CD4-positive, alpha-beta T cell treated with Interleukin-17A for 4 hours (primary cell): ENCODE data around the gene UCMA.
"Not testable (repeated sequence)": the region's sequence is repeated elsewhere in the genome, so short reads cannot be mapped to it uniquely, and the experiment has no call there.

ENCODE experiments used
- DNase-seq: peaks from one replicate; pipeline ENCODE4 v3.0.0-alpha.2; 2020; ENCODE audit warnings: mixed read lengths

The UCMA gene, protein sequence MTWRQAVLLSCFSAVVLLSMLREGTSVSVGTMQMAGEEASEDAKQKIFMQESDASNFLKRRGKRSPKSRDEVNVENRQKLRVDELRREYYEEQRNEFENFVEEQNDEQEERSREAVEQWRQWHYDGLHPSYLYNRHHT

GRCh38 chr10:13234172-13234571 lies at the start of gene UCMA:
UCMA (minus strand) TSS chr10:13234374; CDS start chr10:13234258, 116 bp downstream.
- DNase-seq = no peak

- not testable (repeated sequence) for DNase-seq
These were observed 48.2 kb upstream of the UCMA start for GRCh38 chr10:13282348-13282747.

- DNase-seq = no peak
These were observed 42.7 kb upstream of the UCMA start for GRCh38 chr10:13276749-13277365.

GRCh38 chr10:13276146-13276545 lies 42.0 kb upstream of the UCMA start:
- DNase-seq = not testable (repeated sequence)

- DNase-seq = no peak
These were observed 38.0 kb upstream of the UCMA start for GRCh38 chr10:13272164-13272571.

- peak; percentile 69 for DNase-seq
These were observed 37.5 kb upstream of the UCMA start for GRCh38 chr10:13271552-13272163.

GRCh38 chr10:13270877-13271551 lies 36.8 kb upstream of the UCMA start:
- no peak for DNase-seq

DNA sequence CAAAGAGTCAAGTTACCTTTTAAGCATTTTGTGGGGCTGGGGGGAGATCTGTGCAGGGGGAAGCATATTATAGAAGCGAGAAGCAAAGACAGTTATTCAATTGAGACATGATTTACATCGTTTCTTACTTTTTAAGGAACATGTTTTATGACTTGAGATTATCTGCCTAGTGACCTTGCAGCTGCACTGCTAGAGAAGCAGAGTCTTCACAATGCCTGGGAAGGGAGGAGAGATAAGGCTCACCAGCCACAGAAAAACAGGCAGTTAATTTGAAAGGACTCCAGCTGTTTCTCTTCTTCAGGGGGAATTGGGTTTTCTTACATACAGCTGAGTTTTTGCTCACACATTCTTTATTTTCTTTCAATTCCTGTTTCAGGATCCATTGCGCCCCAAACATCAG lies 34.7 kb upstream of the UCMA start:
- DNase-seq = no peak

- no peak for DNase-seq
These were observed 34.1 kb upstream of the UCMA start for GRCh38 chr10:13268310-13268709.

DNA sequence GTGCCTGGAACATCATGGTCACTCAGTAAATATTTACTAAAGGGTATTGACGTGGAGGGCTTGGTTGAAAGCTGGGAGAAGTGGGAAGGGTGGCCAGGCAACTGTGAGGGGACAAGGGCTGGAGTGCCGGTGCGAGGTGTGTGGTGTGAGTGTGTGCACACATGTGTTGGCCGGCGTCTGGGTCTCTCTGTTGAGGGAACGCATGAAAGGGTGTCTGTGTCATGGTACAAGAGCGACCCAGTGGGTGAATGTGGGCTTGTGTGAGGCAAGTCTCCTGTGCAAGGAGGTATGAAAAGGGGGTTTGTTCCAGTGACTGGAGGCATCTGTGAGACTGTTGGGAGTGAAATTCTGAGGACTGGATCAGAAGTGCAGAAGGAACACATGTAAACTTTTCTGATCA lies 29.4 kb upstream of the UCMA start:
- no peak for DNase-seq

GRCh38 chr10:13262433-13262832 lies 28.3 kb upstream of the UCMA start:
- DNase-seq = no peak

- no peak for DNase-seq
These were observed 23.5 kb upstream of the UCMA start for GRCh38 chr10:13257621-13258140.

DNA sequence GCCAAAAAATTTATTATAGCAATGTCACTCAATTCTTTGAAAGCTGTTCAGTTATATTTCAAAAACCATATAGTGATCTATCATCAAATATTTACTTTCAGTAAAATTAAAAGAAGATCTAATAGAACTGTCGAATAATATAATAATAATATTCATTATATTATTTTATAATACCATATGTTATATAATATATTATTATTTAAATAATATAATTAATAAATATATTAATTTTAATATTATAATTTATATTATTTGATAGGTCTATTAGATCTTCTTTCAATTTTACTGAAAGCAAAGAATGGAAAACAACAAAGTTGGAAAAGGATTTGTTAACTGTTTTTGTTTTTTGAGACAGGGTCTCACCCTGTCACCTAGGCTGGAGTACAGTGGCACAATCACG lies 22.5 kb upstream of the UCMA start:
- no peak for DNase-seq

- no peak for DNase-seq
These were observed 19.6 kb upstream of the UCMA start for GRCh38 chr10:13253726-13254125.

DNA sequence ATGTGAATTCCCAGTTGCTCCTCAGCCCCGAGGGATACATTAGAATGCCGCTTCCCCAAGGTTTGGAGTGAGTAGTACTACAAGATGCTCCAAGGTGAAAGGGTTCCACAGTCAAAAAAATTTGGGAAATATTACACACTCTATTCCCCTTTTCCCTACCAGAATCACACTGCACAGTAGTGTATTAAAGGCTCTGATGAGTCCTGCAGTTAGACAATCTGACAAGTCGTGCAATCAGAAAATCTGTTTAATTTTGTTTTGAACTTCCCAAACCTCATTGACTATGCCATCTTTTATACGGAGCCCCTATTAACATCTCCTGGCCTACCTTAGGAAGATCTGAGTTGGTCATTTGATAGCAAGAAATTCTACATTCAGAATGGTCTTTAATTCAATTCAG lies 13.6 kb upstream of the UCMA start:
- no peak for DNase-seq

DNA sequence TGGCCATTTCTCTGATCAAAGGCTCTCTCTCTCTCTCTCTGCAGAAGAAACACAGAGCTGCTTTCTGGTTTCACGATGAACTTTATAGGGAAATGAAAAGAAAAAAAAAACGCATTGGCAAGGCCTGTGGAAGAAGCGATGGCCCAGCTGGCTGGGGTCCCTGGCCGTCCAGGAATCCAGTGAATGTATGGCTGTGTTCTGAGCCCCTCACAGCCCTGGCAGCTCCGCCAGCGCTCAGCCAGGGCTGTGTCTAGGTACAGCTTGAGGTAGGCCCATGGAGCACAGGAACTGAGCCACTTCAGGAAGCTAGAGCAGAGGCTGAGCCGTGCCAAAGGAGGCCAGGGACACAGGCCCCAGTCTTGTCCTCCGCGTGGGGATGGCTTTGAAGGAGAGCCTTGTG lies 13.1 kb upstream of the UCMA start:
- no peak for DNase-seq

DNA sequence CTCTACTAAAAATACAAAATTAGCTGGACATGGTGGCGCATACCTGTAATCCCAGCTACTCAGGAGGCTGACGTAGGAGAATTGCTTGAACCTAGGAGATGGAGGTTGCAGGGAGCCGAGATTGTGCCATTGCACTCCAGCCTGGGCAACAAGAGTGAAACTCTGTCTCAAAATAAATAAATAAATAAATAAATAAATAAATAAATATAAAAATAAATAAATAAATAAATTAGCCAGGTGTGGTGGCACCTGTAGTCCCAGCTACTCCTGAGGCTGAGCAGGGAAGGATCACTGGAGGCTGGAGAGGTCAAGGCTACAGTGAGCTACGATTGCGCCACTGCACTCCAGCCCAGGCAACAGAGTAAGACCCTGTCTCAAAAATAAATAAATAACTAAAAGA lies 8.1 kb upstream of the UCMA start:
- not testable (repeated sequence) for DNase-seq

- DNase-seq = no peak
These were observed 7.4 kb upstream of the UCMA start for GRCh38 chr10:13241613-13242012.

DNA sequence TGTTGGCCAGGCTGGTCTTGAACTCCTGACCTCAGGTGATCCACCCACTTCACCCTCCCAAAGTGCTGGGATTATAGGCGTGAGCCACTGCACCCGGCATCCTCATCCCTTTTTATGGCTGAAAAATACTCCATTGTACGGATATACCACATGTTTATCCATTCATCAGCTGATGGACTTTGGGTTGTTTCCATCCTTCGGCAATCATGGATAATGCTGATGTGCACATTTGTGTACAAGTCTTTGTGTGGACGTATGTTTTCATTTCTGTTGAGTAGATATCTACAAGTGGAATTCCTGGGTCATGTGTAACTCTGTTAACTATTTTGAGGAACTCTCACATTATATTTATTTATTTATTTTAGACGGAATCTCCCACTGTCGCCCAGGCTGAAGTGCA lies 5.7 kb upstream of the UCMA start:
- no peak for DNase-seq

DNA sequence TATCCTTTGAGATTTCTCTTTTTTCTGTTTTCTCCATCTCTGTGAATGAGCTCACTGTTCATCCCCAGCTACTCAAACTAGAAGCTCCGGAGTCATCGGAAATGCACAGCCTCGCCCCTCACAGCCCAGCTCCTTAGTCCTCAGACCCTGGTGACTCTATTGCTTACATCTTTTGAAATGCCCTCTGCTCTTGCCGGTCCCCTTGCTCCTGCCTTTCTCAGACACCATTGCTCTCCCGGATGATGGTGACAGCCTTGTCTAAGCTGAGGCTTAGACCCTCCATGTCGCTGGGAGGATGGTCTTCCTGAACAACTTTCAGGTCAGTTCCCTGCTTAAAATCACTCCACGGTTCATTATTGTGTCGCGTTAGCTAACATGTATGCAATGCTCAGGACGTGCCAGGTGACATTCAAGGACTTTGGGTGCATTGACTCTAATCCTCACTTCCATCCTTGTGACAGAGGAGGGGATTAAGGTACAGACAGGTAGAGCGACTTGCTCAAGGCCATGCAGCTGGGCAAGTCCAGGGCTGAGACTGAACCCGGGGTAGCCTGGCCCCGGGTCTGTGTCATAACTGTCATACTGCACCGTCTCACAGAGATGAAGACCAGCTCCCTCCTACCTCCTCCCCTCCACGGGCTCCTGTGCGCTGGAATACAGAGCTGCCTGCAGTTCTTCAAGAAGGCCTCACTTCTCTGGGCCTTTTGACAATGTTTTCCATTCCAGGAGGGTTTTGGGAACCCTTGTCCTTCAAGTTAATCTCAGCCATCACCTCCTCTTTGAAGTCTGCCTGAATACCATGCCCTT lies 4.3 kb upstream of the UCMA start:
- DNase-seq = no peak

DNA sequence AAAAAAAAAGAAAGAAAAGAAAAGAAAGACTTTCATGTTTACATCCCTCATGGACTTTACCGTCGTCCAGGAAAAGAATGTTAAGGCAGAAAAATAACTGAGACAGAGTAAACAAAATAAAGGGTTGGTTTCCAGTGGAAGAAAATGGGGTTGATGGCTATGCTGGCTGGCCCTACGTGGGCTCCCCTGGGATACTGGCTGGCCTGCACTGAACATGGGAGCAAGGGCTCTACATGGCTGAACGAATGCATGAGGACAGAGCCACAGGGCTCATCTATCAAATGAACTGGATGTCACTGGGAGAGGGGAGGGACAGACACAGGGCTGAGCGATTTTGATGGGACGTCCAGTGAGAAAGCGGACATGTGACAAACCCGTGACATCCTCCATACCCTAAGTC lies 2.5 kb upstream of the UCMA start:
- no peak for DNase-seq

DNA sequence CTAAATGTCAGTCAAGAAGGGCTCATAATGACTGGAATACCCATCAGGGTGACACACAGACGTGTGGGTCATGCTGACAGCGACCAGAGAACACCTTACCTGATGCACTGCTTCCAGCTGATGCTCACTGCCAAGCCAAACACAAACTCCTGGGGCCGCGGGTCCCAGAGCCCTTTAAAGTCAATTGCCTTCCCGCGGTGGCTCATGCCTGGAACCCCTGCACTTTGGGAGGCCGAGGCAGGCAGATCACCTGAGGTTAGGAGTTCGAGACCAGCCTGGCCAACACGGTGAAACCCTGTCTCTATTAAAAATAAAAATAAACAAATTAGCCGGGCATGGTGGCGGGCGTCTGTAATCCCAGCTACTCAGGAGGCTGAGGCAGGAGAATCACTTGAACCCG lies 562 bp upstream of the UCMA start:
- DNase-seq = not testable (repeated sequence)

DNA sequence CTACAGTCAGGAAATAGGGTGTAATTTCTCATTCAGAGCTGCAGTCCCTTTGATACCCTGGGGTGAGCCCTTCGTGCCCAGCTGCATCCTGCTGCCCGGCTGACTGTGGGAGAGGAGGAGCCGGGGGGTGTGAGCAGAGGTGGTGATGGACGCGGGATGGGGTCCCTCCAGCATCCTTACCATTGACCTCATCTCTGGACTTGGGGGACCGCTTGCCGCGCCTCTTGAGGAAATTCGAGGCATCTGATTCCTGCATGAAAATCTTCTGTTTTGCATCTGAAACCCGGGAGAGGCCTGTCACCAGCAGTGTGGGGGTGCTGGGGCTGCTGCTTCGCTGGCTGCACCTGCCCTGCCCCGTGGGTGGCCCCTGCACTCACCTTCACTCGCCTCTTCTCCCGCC lies 816 bp downstream of the UCMA start:
- DNase-seq = no peak
